NCI-H345 treated with DMSO at 0.1 percent for 48 hours (cell line): ENCODE data around the gene LCLAT1.
"Not testable (repeated sequence)": the region's sequence is repeated elsewhere in the genome, so short reads cannot be mapped to it uniquely, and the experiment has no call there.

ENCODE experiments used
- DNase-seq: peaks from one replicate; lab custom pipeline; 2025; ENCODE audit not compliant: unreplicated experiment; lab: John Stamatoyannopoulos, UW

Gene LCLAT1

GRCh38 chr2:30513649-30514048 is 66.6 kb downstream of the LCLAT1 start:
- not testable (repeated sequence) for DNase-seq

GRCh38 chr2:30514134-30514847 is 67.2 kb downstream of the LCLAT1 start:
- no peak for DNase-seq

GRCh38 chr2:30514848-30515435 is 67.9 kb downstream of the LCLAT1 start:
- no peak for DNase-seq

GRCh38 chr2:30516166-30516565 is 69.1 kb downstream of the LCLAT1 start:
- no peak for DNase-seq

GRCh38 chr2:30519796-30520195 is 72.8 kb downstream of the LCLAT1 start:
- DNase-seq = no peak

DNA sequence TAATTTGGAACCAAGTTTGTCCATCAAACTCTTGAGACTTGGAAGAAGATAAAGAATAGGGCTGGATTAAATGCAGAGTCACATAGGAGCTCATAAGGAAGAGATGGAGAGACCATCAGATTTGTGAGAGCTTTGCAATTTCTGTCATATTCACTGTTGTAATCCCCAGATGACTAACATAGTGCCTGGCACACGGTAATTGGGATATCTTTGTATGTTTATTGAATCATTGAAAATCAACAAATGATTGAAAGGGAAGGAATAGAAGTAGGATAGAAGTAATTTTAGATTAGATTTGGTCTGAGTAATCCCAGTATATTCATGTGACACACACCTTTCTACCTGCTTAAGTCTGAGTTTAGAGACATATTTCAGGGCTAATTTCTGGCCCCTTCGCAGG is 75.4 kb downstream of the LCLAT1 start:
- DNase-seq = no peak

GRCh38 chr2:30527411-30527810 is 80.4 kb downstream of the LCLAT1 start:
- no peak for DNase-seq

DNA sequence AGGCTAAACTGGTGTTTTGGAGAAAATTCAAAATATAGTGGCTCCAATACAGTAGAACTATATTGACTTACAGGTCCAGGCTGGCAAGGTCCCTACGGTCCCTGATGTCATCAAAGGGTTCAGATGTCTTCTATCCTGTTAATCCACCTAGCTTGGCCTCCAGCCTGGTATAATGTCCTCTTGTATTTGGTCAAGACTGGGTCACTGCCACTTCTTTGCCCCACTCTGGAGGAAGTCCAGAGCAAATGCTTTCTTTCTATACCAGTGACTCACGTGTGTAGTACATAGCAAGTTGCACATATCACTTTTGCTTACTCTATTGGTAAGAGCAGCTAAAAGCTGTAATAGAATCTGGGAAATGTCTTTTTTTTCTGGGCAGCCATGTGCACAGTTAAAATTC is 80.8 kb downstream of the LCLAT1 start:
- DNase-seq = no peak

DNA sequence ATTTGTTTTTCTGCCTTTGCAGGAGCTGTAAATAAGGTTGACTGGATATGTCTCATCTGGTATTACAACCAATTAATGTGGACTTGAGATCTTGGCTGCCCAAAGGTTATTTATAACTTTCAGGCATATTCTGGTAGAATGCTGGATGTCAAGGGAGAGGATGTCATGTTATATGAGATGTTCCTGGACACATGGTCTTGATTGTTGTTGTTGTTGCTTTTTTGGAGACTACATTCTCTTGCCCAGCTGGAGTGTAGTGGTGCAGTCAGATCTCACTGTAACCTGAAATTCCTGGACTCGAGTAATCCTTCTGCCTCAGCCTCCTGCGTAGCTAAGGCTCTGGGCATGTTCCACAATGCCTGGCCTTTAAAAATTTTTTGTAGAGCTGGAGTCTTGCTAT is 83.3 kb downstream of the LCLAT1 start:
- DNase-seq = no peak

DNA sequence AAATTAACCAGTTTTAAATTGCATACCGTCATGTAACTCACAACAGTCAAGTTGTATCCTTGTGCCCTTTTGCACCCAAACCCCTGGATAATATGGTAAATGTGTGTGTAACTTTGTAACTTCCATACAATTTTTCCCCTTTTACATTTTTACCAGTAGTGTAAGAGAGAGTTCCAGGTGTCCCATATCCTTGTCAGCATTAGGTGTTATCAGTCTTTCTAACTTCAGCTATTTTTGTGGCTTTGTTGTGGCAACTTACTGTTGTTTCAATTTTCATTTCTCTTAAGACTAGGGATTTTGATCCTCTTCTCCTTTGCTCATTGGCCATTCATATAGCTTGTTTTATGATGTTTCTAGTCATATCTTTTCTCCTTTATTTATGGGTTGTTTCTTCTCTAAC is 94.6 kb downstream of the LCLAT1 start:
- DNase-seq = no peak

GRCh38 chr2:30545875-30546274 is 98.8 kb downstream of the LCLAT1 start:
- DNase-seq = no peak

DNA sequence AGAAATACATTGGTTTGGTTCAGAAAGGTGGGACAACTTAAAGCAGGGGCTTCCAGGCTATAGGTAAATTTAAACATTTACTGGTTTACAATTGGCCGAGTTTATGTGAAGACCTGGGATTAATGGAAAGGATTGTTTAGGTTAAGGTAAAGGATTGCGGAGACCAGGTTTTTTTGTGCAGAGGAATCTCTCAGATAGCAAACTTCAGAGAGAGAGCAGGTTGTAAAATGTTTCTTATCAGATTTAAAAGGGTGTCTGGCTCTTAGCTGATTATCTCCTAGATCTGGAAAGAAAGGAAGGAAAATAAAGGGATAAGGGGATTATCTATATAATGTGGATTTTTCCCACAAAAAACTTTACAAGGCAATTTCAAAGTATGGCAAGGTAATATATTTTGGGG is 101.3 kb downstream of the LCLAT1 start:
- no peak for DNase-seq

GRCh38 chr2:30549096-30549495 is 102.0 kb downstream of the LCLAT1 start:
- DNase-seq = no peak

DNA sequence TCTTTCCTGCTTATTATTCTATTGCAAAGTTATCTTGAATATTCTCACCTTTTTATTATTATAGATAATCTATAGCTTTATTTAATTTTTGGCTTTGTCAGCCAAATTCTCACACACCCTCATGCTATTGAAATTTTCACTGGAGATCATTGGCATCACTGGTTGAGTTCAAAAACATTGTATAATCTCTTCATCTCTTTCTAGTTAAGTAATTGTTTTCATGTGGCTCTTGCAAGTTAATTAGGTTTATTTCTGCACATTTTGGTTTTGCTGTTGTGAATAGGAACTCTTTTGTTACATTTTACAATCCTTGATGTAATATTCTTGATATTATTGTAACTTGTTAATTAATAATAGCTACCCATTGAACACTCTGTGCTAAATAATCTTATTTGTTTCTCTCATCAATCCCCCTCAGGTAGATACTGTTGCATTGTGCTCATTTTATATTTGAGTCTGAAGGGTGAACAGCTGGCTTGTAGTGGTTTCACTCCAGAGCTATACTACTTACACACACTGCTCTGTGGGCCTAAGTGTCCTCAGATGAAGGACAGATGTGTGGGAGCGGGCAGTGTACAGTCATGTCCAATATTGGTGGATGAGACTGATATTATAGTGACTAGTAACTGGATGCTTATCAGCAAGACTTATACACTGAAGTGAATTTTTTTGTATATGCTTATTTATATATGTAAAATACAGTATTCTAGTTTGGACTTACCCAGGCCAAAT is 112.7 kb downstream of the LCLAT1 start:
- DNase-seq = no peak

- no peak for DNase-seq
Observed at GRCh38 chr2:30561349-30561748, 114.3 kb downstream of the LCLAT1 start.

GRCh38 chr2:30565851-30566358 is 118.9 kb downstream of the LCLAT1 start:
- no peak for DNase-seq

DNA sequence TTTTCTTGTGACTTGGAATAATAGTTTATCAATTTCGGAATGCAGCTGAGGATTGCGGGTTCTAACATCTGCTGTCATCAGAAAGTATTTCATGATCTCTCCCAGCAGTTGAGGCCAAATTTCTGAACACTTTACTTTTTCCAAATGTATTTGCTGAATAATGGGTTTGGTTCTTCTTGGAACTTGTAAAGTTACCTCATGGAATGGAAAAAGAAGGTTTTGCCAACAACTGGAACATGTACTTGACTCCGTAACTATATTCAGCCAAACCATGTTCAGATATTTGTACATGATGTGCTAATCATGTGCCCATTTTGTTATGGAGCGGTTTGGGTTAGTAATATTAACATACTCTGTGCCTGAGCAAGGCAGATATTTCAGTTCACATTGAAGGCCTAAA is 119.6 kb downstream of the LCLAT1 start:
- no peak for DNase-seq

GRCh38 chr2:30567317-30567716 is 120.3 kb downstream of the LCLAT1 start:
- DNase-seq = no peak

DNA sequence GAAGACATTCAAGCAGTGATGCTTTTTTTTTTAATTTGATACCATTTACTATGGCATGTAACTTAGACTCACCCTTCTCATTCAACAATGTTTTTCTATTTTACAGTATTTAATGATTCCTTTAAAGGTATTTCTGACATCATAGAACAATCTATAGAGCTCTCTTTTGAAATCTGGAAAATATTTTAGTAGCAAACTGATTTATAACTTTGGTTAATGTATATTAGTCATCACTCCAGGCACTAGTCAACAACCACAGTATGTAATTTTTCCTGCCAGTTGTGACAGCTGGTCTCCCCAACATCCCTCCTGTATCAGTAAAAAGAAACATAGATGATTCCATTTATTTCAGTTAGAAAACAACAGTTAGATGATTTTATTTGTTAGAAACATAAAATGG is 122.9 kb downstream of the LCLAT1 start:
- no peak for DNase-seq

- no peak for DNase-seq
Observed at GRCh38 chr2:30577151-30577550, 130.1 kb downstream of the LCLAT1 start.

DNA sequence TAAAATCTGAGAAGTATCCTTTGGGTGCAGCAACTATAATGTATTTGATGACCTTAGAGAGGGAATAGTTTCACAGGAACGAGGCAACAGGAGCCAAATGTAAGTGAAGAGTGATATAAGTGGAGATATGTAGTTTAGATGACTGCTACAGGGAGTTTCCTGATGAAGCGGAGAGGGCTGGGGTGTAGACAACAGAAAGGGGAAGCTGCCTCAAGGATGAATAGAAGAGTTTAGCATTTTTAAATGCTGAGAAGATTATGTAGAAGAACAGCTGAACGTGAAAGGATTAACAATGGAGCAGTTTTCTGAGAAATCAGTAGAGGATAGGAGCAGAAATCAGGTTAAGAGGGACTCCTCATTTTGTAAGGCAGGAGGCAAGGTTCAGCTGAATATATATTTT is 133.3 kb downstream of the LCLAT1 start:
- DNase-seq = no peak

- DNase-seq = no peak
Observed at GRCh38 chr2:30582521-30582920, 135.5 kb downstream of the LCLAT1 start.
